CD4-positive, alpha-beta T cell treated with Interleukin-6 for 4 hours (primary cell): ENCODE results near the gene NFU1.
"Not testable (repeated sequence)": the region's sequence is repeated elsewhere in the genome, so short reads cannot be mapped to it uniquely, and the experiment has no call there.

ENCODE experiments used
- DNase-seq: peaks from one replicate; pipeline ENCODE4 v3.0.0-alpha.2; 2020; ENCODE audit warnings: mixed read lengths

The NFU1 gene

GRCh38 chr2:69386360-69386759 is 50.9 kb downstream of the NFU1 start:
- DNase-seq, result no peak

GRCh38 chr2:69385443-69386151 is 51.6 kb downstream of the NFU1 start:
- no peak for DNase-seq

- DNase-seq, result no peak
These were observed 52.6 kb downstream of the NFU1 start for GRCh38 chr2:69384618-69385081.

GRCh38 chr2:69383176-69383812 is 53.9 kb downstream of the NFU1 start:
- DNase-seq, result no peak

GRCh38 chr2:69382547-69382946 is 54.7 kb downstream of the NFU1 start:
- no peak for DNase-seq

- peak; percentile 7 for DNase-seq
These were observed 55.9 kb downstream of the NFU1 start for GRCh38 chr2:69381337-69381737.

- DNase-seq, result no peak
These were observed 56.9 kb downstream of the NFU1 start for GRCh38 chr2:69380072-69380917.

- DNase-seq, result no peak
These were observed 60.8 kb downstream of the NFU1 start for GRCh38 chr2:69376403-69376802.

- DNase-seq, result no peak
These were observed 61.5 kb downstream of the NFU1 start for GRCh38 chr2:69375494-69376353.

GRCh38 chr2:69372767-69373166 is 64.5 kb downstream of the NFU1 start:
- DNase-seq, result no peak

- DNase-seq, result no peak
These were observed 67.4 kb downstream of the NFU1 start for GRCh38 chr2:69369802-69370201.

GRCh38 chr2:69368588-69368987 is 68.6 kb downstream of the NFU1 start:
- DNase-seq, result no peak

GRCh38 chr2:69359371-69359770 is 77.9 kb downstream of the NFU1 start:
- DNase-seq, result no peak

- DNase-seq, result no peak
These were observed 78.3 kb downstream of the NFU1 start for GRCh38 chr2:69358914-69359313.

- DNase-seq, result no peak
These were observed 80.8 kb downstream of the NFU1 start for GRCh38 chr2:69356471-69356870.

- DNase-seq, result not testable (repeated sequence)
These were observed 82.3 kb downstream of the NFU1 start for GRCh38 chr2:69354976-69355375.

- DNase-seq, result no peak
These were observed 83.9 kb downstream of the NFU1 start for GRCh38 chr2:69353360-69353759.

- DNase-seq, result no peak
These were observed 88.5 kb downstream of the NFU1 start for GRCh38 chr2:69348781-69349180.
